NT2/D1 (cell line): ENCODE results near the gene RBFOX1.

ENCODE experiments used
- DNase-seq: peaks from one replicate; pipeline ENCODE4 v3.0.0-alpha.2; 2011; ENCODE audit warnings: low read depth, low spot score
- H3K27me3 ChIP-seq: 2 replicates; pipeline ENCODE4 v1.6.0; 2011; ENCODE audit warnings: mild to moderate bottlenecking; ENCODE audit not compliant: insufficient read length, insufficient read depth
- H3K36me3 ChIP-seq: 2 replicates; pipeline ENCODE4 v1.6.1; 2011; ENCODE audit warnings: mild to moderate bottlenecking, low read length, mixed read lengths; ENCODE audit not compliant: insufficient read depth, insufficient read length
- H3K4me1 ChIP-seq: 2 replicates; pipeline ENCODE4 v1.5.1; 2011; ENCODE audit not compliant: insufficient read depth, insufficient read length
- H3K4me3 ChIP-seq: 2 replicates; pipeline ENCODE4 v1.5.1; 2011; ENCODE audit warnings: low read depth; ENCODE audit not compliant: insufficient read length
- H3K9ac ChIP-seq: 2 replicates; pipeline ENCODE4 v1.6.0; 2011; ENCODE audit warnings: low read depth; ENCODE audit not compliant: insufficient read length
- H3K9me3 ChIP-seq: 2 replicates; pipeline ENCODE4 v1.5.1; 2011; ENCODE audit warnings: mild to moderate bottlenecking, low read length; ENCODE audit not compliant: insufficient read depth
- SUZ12 ChIP-seq: IDR thresholded peaks from 2 replicates; pipeline ENCODE4 v1.6.1; 2011; ENCODE audit not compliant: insufficient read length, insufficient read depth; ENCODE audit errors: extremely low read depth
- YY1 ChIP-seq: IDR thresholded peaks from 2 replicates; pipeline ENCODE4 v1.6.1; 2011; ENCODE audit not compliant: insufficient read length, insufficient read depth
- ZNF274 ChIP-seq: IDR thresholded peaks from 2 replicates; pipeline ENCODE4 v1.6.1; 2011; ENCODE audit warnings: mild to moderate bottlenecking, low read depth, low read length

RBFOX1 gene

DNA sequence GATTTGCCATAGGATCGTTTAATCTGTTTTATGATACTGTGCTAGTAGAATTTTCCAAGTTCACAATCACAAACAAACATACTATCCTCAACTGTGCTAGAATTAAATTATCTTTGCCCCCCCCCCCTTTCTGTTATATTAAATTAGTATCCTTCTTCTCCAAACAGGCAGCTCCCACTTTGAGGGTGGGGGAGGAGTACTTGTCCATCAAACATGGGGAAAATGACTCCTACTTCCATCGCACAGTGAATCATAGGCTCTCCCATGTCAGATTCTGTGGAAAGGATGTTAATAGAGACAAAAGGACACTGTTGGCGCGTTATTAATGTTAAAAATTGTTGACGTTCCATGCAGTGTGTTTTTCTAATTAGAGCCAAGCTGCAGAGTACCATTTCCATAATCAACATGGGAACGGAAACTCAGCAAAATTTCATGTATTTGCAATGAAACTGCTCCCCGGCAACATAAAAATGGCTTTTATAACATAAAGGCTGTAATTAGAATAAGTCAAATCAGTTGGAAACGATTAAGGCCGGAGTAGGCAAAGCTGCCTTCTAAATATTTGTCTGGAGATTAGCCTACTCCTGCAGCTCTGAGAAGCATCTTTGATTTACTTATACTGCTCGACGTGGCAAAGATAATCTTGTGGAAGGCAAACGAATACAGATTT, 104.6 kb downstream of the RBFOX1 start:
- Histone ChIP-seq H3K9me3 (no peaks in the 10 kb centered on the region), H3K9ac (no peak overlapping the region), H3K4me3 (no peak overlapping the region), H3K27me3 (no peaks in the 10 kb centered on the region), H3K36me3 (no peaks in the 10 kb centered on the region), H3K4me1 (peaks cover 7% of the 10 kb centered on the region)
- TF ChIP-seq SUZ12 (no peak), YY1 (no peak)
- no peak for DNase-seq

DNA sequence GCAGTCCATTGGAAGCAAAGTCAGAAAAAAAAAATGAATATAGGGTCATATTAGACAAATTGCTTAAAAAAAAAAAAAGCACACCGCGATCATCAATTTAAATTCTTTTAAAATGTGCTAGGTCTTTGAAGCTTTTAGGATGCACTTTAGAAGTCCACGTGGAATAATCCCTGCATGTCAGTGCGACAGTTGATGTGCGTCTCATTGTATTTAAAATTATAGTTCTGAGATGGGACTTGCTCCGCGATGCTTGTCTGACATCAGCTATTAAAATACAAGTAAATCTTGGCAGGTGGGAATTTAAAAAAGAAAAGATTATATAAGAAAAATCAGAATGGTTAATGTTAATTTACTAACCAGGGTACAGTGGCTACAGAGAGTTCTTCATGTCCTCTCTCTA, 105.2 kb downstream of the RBFOX1 start:
- H3K4me1 ChIP-seq, result peaks cover 4% of the 10 kb centered on the region
- DNase-seq, result no peak
- no peak overlapping the region for H3K9ac ChIP-seq
- H3K27me3 ChIP-seq, result no peaks in the 10 kb centered on the region
- no peak overlapping the region for H3K4me3 ChIP-seq
- no peak for TF ChIP-seq SUZ12
- no peak for TF ChIP-seq YY1
- TF ChIP-seq ZNF274, result no peak
- H3K36me3 ChIP-seq, result no peaks in the 10 kb centered on the region
- no peaks in the 10 kb centered on the region for H3K9me3 ChIP-seq

DNA sequence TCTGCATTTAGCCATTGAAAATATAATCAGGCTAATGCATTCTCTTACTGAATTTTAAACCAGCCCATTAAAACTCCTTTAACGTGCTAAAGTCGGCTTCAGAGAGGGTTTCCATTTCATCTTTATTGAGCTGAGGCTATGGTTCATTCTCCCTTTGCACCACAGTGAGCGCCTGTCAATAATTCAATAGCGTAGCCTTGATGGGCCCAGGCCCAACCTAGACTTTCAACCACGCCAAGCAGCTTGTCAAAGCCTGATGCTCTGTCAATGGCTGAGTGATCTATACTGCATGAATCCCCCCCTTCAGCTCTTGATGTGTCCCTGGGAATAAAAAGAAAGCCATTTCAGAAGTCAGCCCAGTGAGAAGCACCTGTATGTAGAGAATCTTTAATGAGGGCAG, 106.0 kb downstream of the RBFOX1 start:
- no peak for DNase-seq
- H3K9me3 ChIP-seq, result no peaks in the 10 kb centered on the region

DNA sequence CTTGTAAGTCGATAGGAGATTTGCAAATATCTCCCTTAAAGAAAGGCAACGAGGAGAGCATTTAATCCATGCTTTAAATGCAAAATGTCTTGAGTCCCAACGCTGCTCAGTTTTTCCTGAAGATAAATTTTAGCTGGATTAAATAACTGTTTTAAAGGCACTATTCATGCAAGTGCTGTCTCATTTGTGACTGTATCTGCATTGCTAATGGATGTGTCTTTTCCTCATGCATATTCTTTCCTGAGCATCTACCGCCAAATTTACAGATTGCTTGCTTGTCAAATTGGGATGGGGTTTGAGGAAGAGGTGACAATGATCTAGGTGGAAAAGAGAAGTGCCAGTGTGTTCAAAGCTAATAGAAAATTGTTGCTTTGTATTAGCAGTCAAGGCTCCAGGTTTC, 106.9 kb downstream of the RBFOX1 start:
- H3K9ac ChIP-seq, result no peak overlapping the region
- no peak overlapping the region for H3K4me3 ChIP-seq
- no peak for DNase-seq
- no peaks in the 10 kb centered on the region for H3K36me3 ChIP-seq
- TF ChIP-seq YY1 (no peak), SUZ12 (no peak), ZNF274 (no peak)
- H3K9me3 ChIP-seq, result no peaks in the 10 kb centered on the region
- no peaks in the 10 kb centered on the region for H3K27me3 ChIP-seq
- H3K4me1 ChIP-seq, result peaks cover 4% of the 10 kb centered on the region

More for the DNA sequence above, 106.0 kb downstream of the RBFOX1 start:
- peaks cover 4% of the 10 kb centered on the region for H3K4me1 ChIP-seq
- no peaks in the 10 kb centered on the region for H3K36me3 ChIP-seq
- H3K4me3 ChIP-seq, result no peak overlapping the region
- no peak overlapping the region for H3K9ac ChIP-seq
- no peaks in the 10 kb centered on the region for H3K27me3 ChIP-seq
- TF ChIP-seq ZNF274 (no peak), SUZ12 (no peak), YY1 (no peak)

DNA sequence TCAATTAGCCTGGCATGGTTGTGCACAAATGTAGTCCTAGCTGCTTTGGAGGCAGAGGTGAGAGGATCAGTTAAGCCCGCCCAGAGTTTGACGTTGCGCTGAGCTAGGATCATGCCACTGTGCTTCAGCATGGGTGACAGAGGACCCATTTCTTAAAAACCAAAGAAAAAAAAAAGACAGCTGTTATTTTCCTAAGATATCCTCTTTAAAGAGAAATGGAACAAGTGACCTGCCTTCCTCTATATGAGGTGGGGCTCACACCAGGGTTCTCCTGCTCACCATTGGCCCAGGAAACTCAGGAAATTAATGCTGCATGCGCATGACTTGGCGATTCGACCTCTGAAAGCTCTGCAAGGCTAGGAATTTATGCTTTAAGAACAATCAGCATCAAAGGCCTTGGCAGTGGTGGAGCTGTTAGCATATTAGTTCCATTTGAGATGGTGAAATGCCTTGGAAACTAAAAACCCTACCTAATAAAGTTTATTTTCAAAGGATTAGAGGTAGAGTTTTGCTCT, 108.3 kb downstream of the RBFOX1 start:
- DNase-seq, result peak; percentile 28
- Histone ChIP-seq H3K9me3 (no peaks in the 10 kb centered on the region), H3K4me3 (no peak overlapping the region), H3K27me3 (no peaks in the 10 kb centered on the region), H3K9ac (peak overlapping the region; percentile 0), H3K36me3 (no peaks in the 10 kb centered on the region), H3K4me1 (peaks cover 4% of the 10 kb centered on the region)
- TF ChIP-seq YY1, result no peak
- no peak for TF ChIP-seq ZNF274
- no peak for TF ChIP-seq SUZ12

DNA sequence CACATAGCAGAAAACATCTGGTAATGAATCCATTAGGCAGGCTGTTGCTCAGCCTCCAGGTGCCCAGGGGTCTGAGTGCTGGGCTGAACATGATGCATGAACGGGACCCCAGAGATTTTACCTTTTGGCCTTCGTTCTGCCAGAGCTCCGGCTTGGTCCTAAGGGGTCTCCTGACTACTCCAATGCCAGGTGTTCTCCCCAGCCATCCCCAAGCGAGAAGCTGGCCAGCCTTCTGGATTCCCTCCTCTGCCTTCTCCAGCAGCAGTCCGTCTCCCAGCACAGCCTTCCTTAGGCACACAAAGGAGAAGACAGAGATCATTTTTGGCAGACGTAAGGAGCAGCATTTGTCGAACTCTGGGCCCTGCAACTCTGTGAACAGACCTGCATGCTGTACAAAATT, 109.4 kb downstream of the RBFOX1 start:
- H3K9ac ChIP-seq, result peak overlapping the region; percentile 32
- TF ChIP-seq ZNF274, result no peak
- no peak for TF ChIP-seq SUZ12
- TF ChIP-seq YY1, result no peak
- no peaks in the 10 kb centered on the region for H3K36me3 ChIP-seq
- peaks cover 4% of the 10 kb centered on the region for H3K4me1 ChIP-seq
- no peaks in the 10 kb centered on the region for H3K9me3 ChIP-seq
- H3K4me3 ChIP-seq, result no peak overlapping the region
- H3K27me3 ChIP-seq, result no peaks in the 10 kb centered on the region
- DNase-seq, result no peak

DNA sequence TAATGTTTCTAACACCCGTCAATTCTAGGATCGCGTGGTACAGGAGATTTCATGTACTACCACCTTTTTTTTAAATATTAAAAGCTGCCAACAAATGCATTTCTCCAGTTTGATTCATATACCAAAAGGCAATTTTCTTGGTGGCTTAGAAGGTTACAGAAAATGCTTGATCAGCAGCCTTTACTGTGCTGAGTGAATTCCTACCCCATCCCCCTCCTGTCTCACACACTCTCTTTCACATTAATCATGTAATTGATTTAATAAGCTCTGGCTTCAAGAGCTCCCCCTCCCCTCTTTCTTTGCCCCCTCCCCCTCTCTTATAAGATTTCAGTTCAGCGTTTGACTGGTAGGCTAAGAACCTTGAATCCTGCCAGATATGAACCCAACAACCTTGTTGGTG, 110.5 kb downstream of the RBFOX1 start:
- Histone ChIP-seq H3K9me3 (no peaks in the 10 kb centered on the region), H3K36me3 (no peaks in the 10 kb centered on the region), H3K4me1 (peaks cover 4% of the 10 kb centered on the region), H3K9ac (no peak overlapping the region), H3K4me3 (no peak overlapping the region), H3K27me3 (no peaks in the 10 kb centered on the region)
- DNase-seq, result no peak
- no peak for TF ChIP-seq SUZ12
- no peak for TF ChIP-seq ZNF274
- TF ChIP-seq YY1, result no peak
